Panc1 (cell line): Measurements from ENCODE around the gene TBX20. TPM values are rescaled to one million over a fixed set of nuclear protein-coding genes. Genes with fewer than 3 reads are reported as not detected.
A peak's percentile ranks its signal among the peaks of the same experiment; 100 is the strongest.

Experiments
- ATAC-seq: fragments of 200-7000 bp; cut with Tn5 transposase; 2 replicates; pipeline ENCODE4 v1.9.1; 2020; ENCODE audit warnings: mild to moderate bottlenecking, moderate library complexity
- Bru-seq: library from RNA; stranded (reverse); fragments of 400-500 nt; gene quantifications from one replicate; lab custom pipeline; 2021; lab: Mats Ljungman, UMichigan
- BruChase-seq, 2 experiments: library from RNA; stranded (reverse); fragments of 400-500 nt; gene quantifications; one replicate each; lab custom pipeline; 2021; lab: Mats Ljungman, UMichigan
- BruUV-seq: library from RNA; stranded (reverse); fragments of 400-500 nt; replicated peaks from 2 replicates; lab custom pipeline; 2021; lab: Mats Ljungman, UMichigan
- CTCF ChIA-PET: fragments of 300-600 bp; sonication (Branson Sonifier 250); formaldehyde crosslinking; loops from one replicate; lab custom pipeline; 2022; ENCODE audit warnings: antibody characterized with exemption; lab: Charles Lee
- POLR2A ChIA-PET: fragments of 300-600 bp; sonication (Branson Sonifier 250); formaldehyde crosslinking; loops from one replicate; lab custom pipeline; 2022; ENCODE audit warnings: antibody characterized with exemption; lab: Charles Lee
- DNase-seq: peaks from one replicate; pipeline ENCODE4 v3.0.0-alpha.2; 2010; ENCODE audit warnings: low read depth, low spot score
- H3K27ac ChIP-seq: 2 replicates; pipeline ENCODE4 v1.5.1; 2011; ENCODE audit warnings: mild to moderate bottlenecking, low read length, inconsistent platforms
- H3K27me3 ChIP-seq: fragments of 200-500 bp; sonication (Bioruptor generic); 2 replicates; pipeline ENCODE4 v1.6.0; 2014; ENCODE audit warnings: low read length, inconsistent platforms; ENCODE audit not compliant: control insufficient read depth, insufficient read depth
- H3K36me3 ChIP-seq: fragments of 200-500 bp; sonication (Bioruptor generic); 2 replicates; pipeline ENCODE4 v1.5.1; 2014; ENCODE audit warnings: inconsistent platforms, mild to moderate bottlenecking, low read length, moderate library complexity; ENCODE audit not compliant: control insufficient read depth, insufficient read depth
- H3K4me1 ChIP-seq: 2 replicates; pipeline ENCODE4 v1.5.1; 2011; ENCODE audit warnings: inconsistent platforms, mild to moderate bottlenecking, low read length, moderate library complexity; ENCODE audit not compliant: control insufficient read depth, insufficient read depth
- H3K4me3 ChIP-seq, 2 experiments: 2 replicates each; pipeline ENCODE4 v1.5.1; 2011 to 2012; ENCODE audit warnings: low read depth in 2 of 2, low read length in 2 of 2, mild to moderate bottlenecking in 2 of 2, inconsistent platforms in 1 of 2, moderate library complexity in 1 of 2
- H3K9me3 ChIP-seq: fragments of 200-500 bp; sonication (Bioruptor generic); 2 replicates; pipeline ENCODE4 v1.5.1; 2014; ENCODE audit warnings: low read depth, mild to moderate bottlenecking, inconsistent platforms, low read length, moderate library complexity; ENCODE audit not compliant: control insufficient read depth, insufficient read depth
- CTCF ChIP-seq: fragments of 450-650 bp; IDR thresholded peaks from 2 replicates; pipeline ENCODE4 v1.5.1; 2017; ENCODE audit warnings: mild to moderate bottlenecking
- POLR2AphosphoS5 ChIP-seq: IDR thresholded peaks from 2 replicates; pipeline ENCODE4 v1.6.1; 2012; ENCODE audit warnings: mild to moderate bottlenecking, low read depth, low read length, moderate library complexity
- SIN3A ChIP-seq: IDR thresholded peaks from 2 replicates; pipeline ENCODE4 v1.6.1; 2012; ENCODE audit warnings: low read depth, mild to moderate bottlenecking, low read length, moderate library complexity, borderline replicate concordance; ENCODE audit not compliant: insufficient read depth
- TCF7L2 ChIP-seq: IDR thresholded peaks from 2 replicates; pipeline ENCODE4 v1.6.1; 2011; ENCODE audit warnings: mild to moderate bottlenecking, low read depth, low read length, inconsistent platforms
- in situ Hi-C: cut with HindIII; loops from 2 replicates; pipeline ENCODE4 v1.10.0; 2016; ENCODE audit warnings: low sequenced_read_pairs, low pct_unique_long_range_greater_than_20kb
- intact Hi-C: fragments of 100-400 bp; cut with micrococcal nuclease; formaldehyde crosslinking; loops from one replicate; pipeline ENCODE4 v1.10.0; 2022; ENCODE audit not compliant: unreplicated experiment
- long read RNA-seq: library from polyadenylated mRNA; unstranded; transcript quantifications from one replicate; pipeline ENCODE4 v2.0.0, GENCODE V29; 2021; ENCODE audit not compliant: unreplicated experiment
- polyA plus RNA-seq: library from polyadenylated mRNA; unstranded; fragments of >200 nt; gene quantifications from one replicate; pipeline ENCODE4 v1.2.1, GENCODE V29; 2012; ENCODE audit warnings: missing spikeins; ENCODE audit not compliant: insufficient read length
- total RNA-seq: library from RNA; stranded (reverse); gene quantifications from one replicate; pipeline ENCODE4 v1.2.1, GENCODE V29; 2021; ENCODE audit not compliant: unreplicated experiment
- TF ChIP-seq, protein P1 (sequence below), 2 experiments: IDR thresholded peaks; 2 replicates each; pipeline ENCODE4 v1.6.1; 2011 to 2012; ENCODE audit warnings: low read depth in 2 of 2, control low read depth in 1 of 2, low read length in 1 of 2, mild to moderate bottlenecking in 1 of 2, moderate library complexity in 1 of 2; ENCODE audit not compliant: insufficient read depth in 1 of 2

TBX20 gene, protein sequence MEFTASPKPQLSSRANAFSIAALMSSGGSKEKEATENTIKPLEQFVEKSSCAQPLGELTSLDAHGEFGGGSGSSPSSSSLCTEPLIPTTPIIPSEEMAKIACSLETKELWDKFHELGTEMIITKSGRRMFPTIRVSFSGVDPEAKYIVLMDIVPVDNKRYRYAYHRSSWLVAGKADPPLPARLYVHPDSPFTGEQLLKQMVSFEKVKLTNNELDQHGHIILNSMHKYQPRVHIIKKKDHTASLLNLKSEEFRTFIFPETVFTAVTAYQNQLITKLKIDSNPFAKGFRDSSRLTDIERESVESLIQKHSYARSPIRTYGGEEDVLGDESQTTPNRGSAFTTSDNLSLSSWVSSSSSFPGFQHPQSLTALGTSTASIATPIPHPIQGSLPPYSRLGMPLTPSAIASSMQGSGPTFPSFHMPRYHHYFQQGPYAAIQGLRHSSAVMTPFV
- not detected for total RNA-seq
- not detected for polyA plus RNA-seq
- Bru-seq, nascent RNA = not detected
- BruChase-seq, experiment 1, labeled RNA remaining after a 2-hour chase = not detected
- BruChase-seq, experiment 2, labeled RNA remaining after a 6-hour chase = not detected
- long read RNA-seq = 0 reads

- no TSS peak for BruUV-seq
- ChIA-PET CTCF (no interaction called here), POLR2A (no interaction called here)
- Histone ChIP-seq H3K36me3 (no peaks in the 10 kb centered on the region; the same call in 1 of the 2 replicates), H3K4me3 (peak within 1 kb of the TSS in 1 of 2 experiments; percentile 32; a peak in 1 of 4 replicates), H3K4me1 (no peaks in the 10 kb centered on the region), H3K27ac (no peak within 1 kb of the TSS), H3K9me3 (no peaks in the 10 kb centered on the region), H3K27me3 (peaks cover 50% of the 10 kb centered on the region)
- intact Hi-C loops (no loop called here), in situ Hi-C loops (no loop called here)
- TF ChIP-seq, protein P1, sequence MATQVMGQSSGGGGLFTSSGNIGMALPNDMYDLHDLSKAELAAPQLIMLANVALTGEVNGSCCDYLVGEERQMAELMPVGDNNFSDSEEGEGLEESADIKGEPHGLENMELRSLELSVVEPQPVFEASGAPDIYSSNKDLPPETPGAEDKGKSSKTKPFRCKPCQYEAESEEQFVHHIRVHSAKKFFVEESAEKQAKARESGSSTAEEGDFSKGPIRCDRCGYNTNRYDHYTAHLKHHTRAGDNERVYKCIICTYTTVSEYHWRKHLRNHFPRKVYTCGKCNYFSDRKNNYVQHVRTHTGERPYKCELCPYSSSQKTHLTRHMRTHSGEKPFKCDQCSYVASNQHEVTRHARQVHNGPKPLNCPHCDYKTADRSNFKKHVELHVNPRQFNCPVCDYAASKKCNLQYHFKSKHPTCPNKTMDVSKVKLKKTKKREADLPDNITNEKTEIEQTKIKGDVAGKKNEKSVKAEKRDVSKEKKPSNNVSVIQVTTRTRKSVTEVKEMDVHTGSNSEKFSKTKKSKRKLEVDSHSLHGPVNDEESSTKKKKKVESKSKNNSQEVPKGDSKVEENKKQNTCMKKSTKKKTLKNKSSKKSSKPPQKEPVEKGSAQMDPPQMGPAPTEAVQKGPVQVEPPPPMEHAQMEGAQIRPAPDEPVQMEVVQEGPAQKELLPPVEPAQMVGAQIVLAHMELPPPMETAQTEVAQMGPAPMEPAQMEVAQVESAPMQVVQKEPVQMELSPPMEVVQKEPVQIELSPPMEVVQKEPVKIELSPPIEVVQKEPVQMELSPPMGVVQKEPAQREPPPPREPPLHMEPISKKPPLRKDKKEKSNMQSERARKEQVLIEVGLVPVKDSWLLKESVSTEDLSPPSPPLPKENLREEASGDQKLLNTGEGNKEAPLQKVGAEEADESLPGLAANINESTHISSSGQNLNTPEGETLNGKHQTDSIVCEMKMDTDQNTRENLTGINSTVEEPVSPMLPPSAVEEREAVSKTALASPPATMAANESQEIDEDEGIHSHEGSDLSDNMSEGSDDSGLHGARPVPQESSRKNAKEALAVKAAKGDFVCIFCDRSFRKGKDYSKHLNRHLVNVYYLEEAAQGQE (IDR thresholded peaks at IDR 0.05; ENCODE audit: insufficient read depth in 1 of 2, low read depth in 2 of 2, low read length in 1 of 2) = no peak
- TF ChIP-seq TCF7L2 (no peak), SIN3A (no peak), CTCF (no peak), POLR2AphosphoS5 (no peak)
- ATAC-seq (no peak), DNase-seq (no peak)
Observed at GRCh38 chr7:35253710-35254495, at the start of gene TBX20. TSS of gene TBX20 (minus strand) at chr7:35254100. CDS start at chr7:35253620, 480 bp downstream.

GRCh38 chr7:35289376-35289775 lies 35.5 kb upstream of the TBX20 start:
- CTCF ChIA-PET = no interaction called here
- Histone ChIP-seq H3K9me3 (peaks cover 5% of the 10 kb centered on the region; the same call in 1 of the 2 replicates), H3K36me3 (no peaks in the 10 kb centered on the region), H3K4me3 (no peak overlapping the region), H3K27ac (no peak overlapping the region), H3K27me3 (peaks cover 15% of the 10 kb centered on the region), H3K4me1 (no peaks in the 10 kb centered on the region)
- POLR2A ChIA-PET = no interaction called here
- BruUV-seq = no TSS peak
- DNase-seq (no peak), ATAC-seq (no peak)
- intact Hi-C loops (no loop called here), in situ Hi-C loops (no loop called here)
- TF ChIP-seq POLR2AphosphoS5 (no peak), CTCF (no peak), SIN3A (no peak), TCF7L2 (no peak)
- TF ChIP-seq, protein P1 (IDR thresholded peaks at IDR 0.05; ENCODE audit: insufficient read depth in 1 of 2, low read depth in 2 of 2, low read length in 1 of 2) = no peak
